Upper lobe of left lung (tissue), 6 donors: ENCODE results near the gene KNDC1. TPM values are rescaled to one million over a fixed set of nuclear protein-coding genes. Genes with fewer than 3 reads are reported as not detected.

Experiments used
- ATAC-seq, 2 donors: fragments of 200-7000 bp; cut with Tn5 transposase; one replicate each; pipeline ENCODE4 v1.9.1; 2022; ENCODE audit warnings: mild to moderate bottlenecking in 2 of 2, moderate library complexity in 2 of 2; ENCODE audit not compliant: low FRiP score in 2 of 2
- DNase-seq, 2 donors: peaks; one replicate each; pipeline ENCODE4 v3.0.0-alpha.2; 2019 to 2020
- H3K27ac ChIP-seq, 4 donors: fragments of 200-600 bp; sonication (generic); one replicate each; pipeline ENCODE4 v1.5.1; 2016 to 2019
- H3K27me3 ChIP-seq, 4 donors: fragments of 200-600 bp; sonication (generic); one replicate each; pipeline ENCODE4 v1.5.1; 2017 to 2019
- H3K36me3 ChIP-seq, 4 donors: fragments of 200-600 bp; sonication (generic); one replicate each; pipeline ENCODE4 v1.5.1; 2016 to 2019
- H3K4me1 ChIP-seq, 4 donors: fragments of 200-600 bp; sonication (generic); one replicate each; pipeline ENCODE4 v1.5.1; 2018 to 2019
- H3K4me3 ChIP-seq, 4 donors: fragments of 200-600 bp; sonication (generic); one replicate each; pipeline ENCODE4 v1.5.1; 2017 to 2019; ENCODE audit warnings: mild to moderate bottlenecking in 2 of 4, moderate library complexity in 1 of 4
- H3K9me3 ChIP-seq, 4 donors: fragments of 200-600 bp; sonication (generic); one replicate each; pipeline ENCODE4 v1.5.1; 2018 to 2019
- EP300 ChIP-seq, 4 donors: sonication (generic); formaldehyde crosslinking; IDR thresholded peaks; one replicate each; pipeline ENCODE4 v1.5.1; 2017; ENCODE audit warnings: antibody characterized with exemption in 4 of 4, control low read depth in 2 of 4
- POLR2A ChIP-seq, 4 donors: fragments of 450-650 bp; IDR thresholded peaks; one replicate each; pipeline ENCODE4 v1.5.1; 2016 to 2017; ENCODE audit warnings: antibody characterized with exemption in 4 of 4, mild to moderate bottlenecking in 2 of 4
- POLR2AphosphoS5 ChIP-seq, 2 donors: sonication (generic); formaldehyde crosslinking; IDR thresholded peaks; one replicate each; pipeline ENCODE4 v1.5.1; 2017; ENCODE audit warnings: antibody characterized with exemption in 2 of 2
- WGBS, 2 donors: methylation state at CpG; one replicate each; pipeline ENCODE4 v1.1.5; 2017 to 2018; 5-methylcytosine and 5-hydroxymethylcytosine counted together
- total RNA-seq, 6 donors: library from RNA; depleted of rRNA in 4 of 6; stranded (reverse); fragments of >200 nt in 4 of 6; gene quantifications; one replicate each; pipeline versions ENCODE4 v1.1.0 to v1.2.1, GENCODE V29; 2016 to 2021
- TF ChIP-seq, protein P1 (sequence below), 6 experiments: fragments of 450-650 bp in 4 of 6; fragments of 200-600 bp in 2 of 6; sonication (generic) in 2 of 6; IDR thresholded peaks; one replicate each; pipeline ENCODE4 v1.5.1; 2016 to 2019; ENCODE audit warnings: antibody characterized with exemption in 6 of 6
- donor health status: DM: no; HTN: no; CAD: no; lungs with moderate emphysema.
- donor health status: DM: no; HTN: yes; CAD: no; lungs with severe emphysema.

The KNDC1 gene
- total RNA-seq, 6 donors from 2014 or later = 7.1 to 30.3 (median 15.5) TPM

GRCh38 chr10:133167693-133168616, 7.9 kb downstream of the KNDC1 start:
- ATAC-seq (no peak), DNase-seq (peak in 1 of 2 donors; percentile 73)
- H3K9me3 ChIP-seq = no peaks in the 10 kb centered on the region
- TF ChIP-seq EP300 (IDR thresholded peaks at IDR 0.05) (no peak), POLR2AphosphoS5 (IDR thresholded peaks at IDR 0.05) (no peak), POLR2A (IDR thresholded peaks at IDR 0.05) (no peak)
- TF ChIP-seq, protein P1, sequence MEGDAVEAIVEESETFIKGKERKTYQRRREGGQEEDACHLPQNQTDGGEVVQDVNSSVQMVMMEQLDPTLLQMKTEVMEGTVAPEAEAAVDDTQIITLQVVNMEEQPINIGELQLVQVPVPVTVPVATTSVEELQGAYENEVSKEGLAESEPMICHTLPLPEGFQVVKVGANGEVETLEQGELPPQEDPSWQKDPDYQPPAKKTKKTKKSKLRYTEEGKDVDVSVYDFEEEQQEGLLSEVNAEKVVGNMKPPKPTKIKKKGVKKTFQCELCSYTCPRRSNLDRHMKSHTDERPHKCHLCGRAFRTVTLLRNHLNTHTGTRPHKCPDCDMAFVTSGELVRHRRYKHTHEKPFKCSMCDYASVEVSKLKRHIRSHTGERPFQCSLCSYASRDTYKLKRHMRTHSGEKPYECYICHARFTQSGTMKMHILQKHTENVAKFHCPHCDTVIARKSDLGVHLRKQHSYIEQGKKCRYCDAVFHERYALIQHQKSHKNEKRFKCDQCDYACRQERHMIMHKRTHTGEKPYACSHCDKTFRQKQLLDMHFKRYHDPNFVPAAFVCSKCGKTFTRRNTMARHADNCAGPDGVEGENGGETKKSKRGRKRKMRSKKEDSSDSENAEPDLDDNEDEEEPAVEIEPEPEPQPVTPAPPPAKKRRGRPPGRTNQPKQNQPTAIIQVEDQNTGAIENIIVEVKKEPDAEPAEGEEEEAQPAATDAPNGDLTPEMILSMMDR (IDR thresholded peaks at IDR 0.05) = no peak
- no peak overlapping the region for H3K27ac ChIP-seq
- no peaks in the 10 kb centered on the region for H3K36me3 ChIP-seq
- H3K4me1 ChIP-seq = no peaks in the 10 kb centered on the region
- no peak overlapping the region for H3K4me3 ChIP-seq
- WGBS, 2 donors = 87 to 90% methylated on average over 26 to 33 of the region's 37 CpGs
- H3K27me3 ChIP-seq = no peaks in the 10 kb centered on the region

- no peak overlapping the region for H3K27ac ChIP-seq
- 82 to 83% methylated on average over 13 to 14 of the region's 14 CpGs for WGBS, 2 donors
- H3K4me3 ChIP-seq = no peak overlapping the region
- ATAC-seq = no peak
- no peaks in the 10 kb centered on the region for H3K27me3 ChIP-seq
- TF ChIP-seq POLR2A (IDR thresholded peaks at IDR 0.05) (no peak), POLR2AphosphoS5 (IDR thresholded peaks at IDR 0.05) (no peak), EP300 (IDR thresholded peaks at IDR 0.05) (no peak)
- TF ChIP-seq, protein P1 (IDR thresholded peaks at IDR 0.05) = no peak
- no peaks in the 10 kb centered on the region for H3K4me1 ChIP-seq
- no peaks in the 10 kb centered on the region for H3K9me3 ChIP-seq
- no peaks in the 10 kb centered on the region for H3K36me3 ChIP-seq
- DNase-seq = peak in 1 of 2 donors; percentile 62
Observed at GRCh38 chr10:133168617-133169031, 8.6 kb downstream of the KNDC1 start.

DNA sequence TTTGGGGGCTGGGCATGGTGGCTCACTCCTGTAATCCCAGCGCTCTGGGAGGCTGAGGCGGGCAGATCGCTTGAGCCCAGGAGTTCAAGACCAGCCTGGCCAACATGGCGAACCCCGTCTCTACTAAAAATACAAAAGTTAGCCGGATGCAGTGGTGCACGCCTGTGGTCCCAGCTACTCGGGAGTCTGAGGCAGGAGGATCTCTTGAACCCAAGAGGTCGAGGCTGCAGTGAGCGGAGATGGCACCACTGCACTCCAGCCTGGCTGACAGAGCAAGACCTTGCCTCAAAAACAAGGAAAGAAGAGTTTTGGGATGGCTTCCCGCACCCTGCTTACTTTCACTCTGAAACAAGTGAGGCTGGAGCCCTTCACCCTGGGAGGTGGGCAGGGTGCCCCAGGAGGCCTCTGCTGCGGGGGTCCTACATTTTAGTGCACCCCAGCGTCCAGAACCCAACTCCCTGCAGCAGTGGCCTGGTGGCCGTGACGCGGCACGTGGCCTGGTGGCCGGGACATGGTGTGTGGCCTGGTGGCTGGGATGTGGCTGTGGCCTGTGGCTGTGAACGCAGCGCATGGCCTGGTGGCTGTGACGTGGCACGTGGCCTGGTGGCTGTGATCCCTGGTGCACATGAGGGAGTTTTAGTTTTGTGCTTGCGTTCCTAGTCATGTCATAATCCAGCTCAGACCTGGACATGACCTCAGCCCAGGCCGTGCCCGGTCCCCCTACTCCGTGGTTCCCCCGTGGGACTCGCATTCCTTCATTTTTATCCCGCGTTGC, 9.3 kb downstream of the KNDC1 start:
- TF ChIP-seq POLR2AphosphoS5 (IDR thresholded peaks at IDR 0.05) (no peak), POLR2A (IDR thresholded peaks at IDR 0.05) (no peak), EP300 (IDR thresholded peaks at IDR 0.05) (no peak)
- TF ChIP-seq, protein P1 (IDR thresholded peaks at IDR 0.05) = no peak
- Histone ChIP-seq H3K4me3 (no peak overlapping the region), H3K27ac (no peak overlapping the region), H3K9me3 (no peaks in the 10 kb centered on the region), H3K36me3 (no peaks in the 10 kb centered on the region), H3K27me3 (no peaks in the 10 kb centered on the region), H3K4me1 (no peaks in the 10 kb centered on the region)
- 93 to 94% methylated on average over 30 of the region's 30 CpGs for WGBS, 2 donors
- DNase-seq (peak in 1 of 2 donors; percentile 78), ATAC-seq (no peak)

DNA sequence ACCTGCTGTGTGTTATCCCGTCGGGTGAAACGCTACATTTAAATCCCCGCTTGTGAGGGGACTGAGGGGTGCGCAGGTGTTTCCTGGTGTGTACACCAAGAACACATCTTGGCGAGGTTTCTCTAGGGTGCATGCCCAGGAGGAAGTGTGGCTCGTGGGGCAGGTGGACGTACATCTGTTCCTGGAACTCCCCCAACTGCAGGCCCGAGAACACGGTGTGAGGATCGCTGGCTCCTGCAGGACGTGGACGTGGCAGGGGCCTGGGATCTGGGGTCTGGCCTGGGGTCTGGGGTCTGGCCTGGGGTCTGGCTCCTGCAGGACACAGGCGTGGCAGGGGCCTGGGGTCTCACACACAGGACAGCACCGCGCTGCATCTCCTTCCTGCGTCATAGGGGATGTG, 10.1 kb downstream of the KNDC1 start:
- no peaks in the 10 kb centered on the region for H3K9me3 ChIP-seq
- WGBS, 2 donors = 80 to 89% methylated on average over 17 of the region's 17 CpGs
- ATAC-seq (no peak), DNase-seq (peak in 1 of 2 donors; percentile 31)
- H3K27me3 ChIP-seq = no peaks in the 10 kb centered on the region
- TF ChIP-seq POLR2A (IDR thresholded peaks at IDR 0.05) = no peak
- TF ChIP-seq EP300 (IDR thresholded peaks at IDR 0.05) = no peak
- TF ChIP-seq POLR2AphosphoS5 (IDR thresholded peaks at IDR 0.05) = no peak
- TF ChIP-seq, protein P1 (IDR thresholded peaks at IDR 0.05) = no peak
- no peaks in the 10 kb centered on the region for H3K4me1 ChIP-seq
- no peaks in the 10 kb centered on the region for H3K36me3 ChIP-seq
- no peak overlapping the region for H3K4me3 ChIP-seq
- no peak overlapping the region for H3K27ac ChIP-seq
